Measurements from ENCODE around the gene STEAP2.
"Not testable (repeated sequence)": the region's sequence is repeated elsewhere in the genome, so short reads cannot be mapped to it uniquely, and the experiment has no call there.

STEAP2 gene

GRCh38 chr7:90250601-90251303 is 39.2 kb downstream of the STEAP2 start:
- TF ChIP-seq YY1 (IDR thresholded peaks at IDR 0.05; ENCODE audit: insufficient read depth, insufficient read length) (no peak), SUZ12 (IDR thresholded peaks at IDR 0.05; ENCODE audit: extremely low read depth, insufficient read depth, insufficient read length) (no peak), ZNF274 (IDR thresholded peaks at IDR 0.05; ENCODE audit: low read depth, low read length) (no peak)
- H3K27me3 ChIP-seq (ENCODE audit: insufficient read depth, insufficient read length) = peaks cover 16% of the 10 kb centered on the region
- H3K9ac ChIP-seq (ENCODE audit: insufficient read length, low read depth) = no peak overlapping the region
- no peak overlapping the region for H3K4me3 ChIP-seq (ENCODE audit: insufficient read length, low read depth)
- H3K9me3 ChIP-seq (ENCODE audit: insufficient read depth, low read length) = no peaks in the 10 kb centered on the region
- H3K36me3 ChIP-seq (ENCODE audit: insufficient read depth, insufficient read length, low read length) = no peaks in the 10 kb centered on the region
- no peaks in the 10 kb centered on the region for H3K4me1 ChIP-seq (ENCODE audit: insufficient read depth, insufficient read length)
- DNase-seq (ENCODE audit: low read depth, low spot score) = no peak

DNA sequence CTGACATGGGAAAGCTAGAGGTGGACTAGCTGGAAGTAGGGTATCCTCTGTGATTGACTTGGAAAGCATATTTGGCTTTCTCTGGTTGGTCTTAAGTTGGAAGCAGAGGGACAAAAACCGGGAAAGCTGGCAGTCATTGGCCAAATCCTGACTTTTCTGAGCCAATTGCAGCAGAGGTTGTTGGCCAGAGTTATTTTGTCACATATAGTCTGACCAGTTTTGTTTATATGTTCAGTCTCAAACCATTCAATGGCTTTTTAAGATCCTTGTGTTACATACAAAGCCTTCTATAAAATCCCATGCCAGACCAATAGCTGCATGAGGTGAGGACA is 39.7 kb downstream of the STEAP2 start:
- Histone ChIP-seq H3K4me3 (ENCODE audit: insufficient read length, low read depth) (no peak overlapping the region), H3K9me3 (ENCODE audit: insufficient read depth, low read length) (no peaks in the 10 kb centered on the region), H3K36me3 (ENCODE audit: insufficient read depth, insufficient read length, low read length) (no peaks in the 10 kb centered on the region), H3K27me3 (ENCODE audit: insufficient read depth, insufficient read length) (peaks cover 10% of the 10 kb centered on the region), H3K4me1 (ENCODE audit: insufficient read depth, insufficient read length) (no peaks in the 10 kb centered on the region), H3K9ac (ENCODE audit: insufficient read length, low read depth) (no peak overlapping the region)
- no peak for DNase-seq (ENCODE audit: low read depth, low spot score)
- TF ChIP-seq SUZ12 (IDR thresholded peaks at IDR 0.05; ENCODE audit: extremely low read depth, insufficient read depth, insufficient read length) (no peak), YY1 (IDR thresholded peaks at IDR 0.05; ENCODE audit: insufficient read depth, insufficient read length) (no peak), ZNF274 (IDR thresholded peaks at IDR 0.05; ENCODE audit: low read depth, low read length) (no peak)

- DNase-seq (ENCODE audit: low read depth, low spot score); H3K9ac ChIP-seq (ENCODE audit: insufficient read length, low read depth); H3K27me3 ChIP-seq (ENCODE audit: insufficient read depth, insufficient read length); H3K4me1 ChIP-seq (ENCODE audit: insufficient read depth, insufficient read length); H3K4me3 ChIP-seq (ENCODE audit: insufficient read length, low read depth); H3K36me3 ChIP-seq (ENCODE audit: insufficient read depth, insufficient read length, low read length); H3K9me3 ChIP-seq (ENCODE audit: insufficient read depth, low read length): not testable (repeated sequence)
These were observed 44.5 kb downstream of the STEAP2 start for GRCh38 chr7:90256011-90256410.

DNA sequence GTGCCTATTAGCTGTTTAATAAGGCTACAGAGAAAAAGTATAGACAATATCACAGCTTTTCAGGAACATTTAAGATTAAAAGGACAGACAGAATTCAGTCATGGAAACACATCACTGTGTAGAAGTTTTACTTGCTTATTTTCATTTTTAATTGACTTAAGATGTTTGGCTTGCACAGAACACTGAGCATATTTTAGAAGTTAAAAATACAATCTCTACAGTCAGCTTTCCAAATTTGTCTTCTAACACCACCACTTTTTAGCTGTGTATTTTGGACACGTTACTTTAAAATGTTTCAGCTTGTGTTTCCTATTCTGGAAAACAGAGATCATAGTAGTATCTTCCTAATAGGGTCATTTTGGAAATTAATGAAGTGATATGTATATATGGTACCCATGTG is 45.2 kb downstream of the STEAP2 start:
- no peak for TF ChIP-seq SUZ12 (IDR thresholded peaks at IDR 0.05; ENCODE audit: extremely low read depth, insufficient read depth, insufficient read length)
- no peak for TF ChIP-seq YY1 (IDR thresholded peaks at IDR 0.05; ENCODE audit: insufficient read depth, insufficient read length)
- no peak for TF ChIP-seq ZNF274 (IDR thresholded peaks at IDR 0.05; ENCODE audit: low read depth, low read length)
- Histone ChIP-seq H3K4me1 (ENCODE audit: insufficient read depth, insufficient read length) (no peaks in the 10 kb centered on the region), H3K27me3 (ENCODE audit: insufficient read depth, insufficient read length) (no peaks in the 10 kb centered on the region), H3K36me3 (ENCODE audit: insufficient read depth, insufficient read length, low read length) (no peaks in the 10 kb centered on the region), H3K9ac (ENCODE audit: insufficient read length, low read depth) (no peak overlapping the region), H3K9me3 (ENCODE audit: insufficient read depth, low read length) (no peaks in the 10 kb centered on the region), H3K4me3 (ENCODE audit: insufficient read length, low read depth) (no peak overlapping the region)
- no peak for DNase-seq (ENCODE audit: low read depth, low spot score)

DNA sequence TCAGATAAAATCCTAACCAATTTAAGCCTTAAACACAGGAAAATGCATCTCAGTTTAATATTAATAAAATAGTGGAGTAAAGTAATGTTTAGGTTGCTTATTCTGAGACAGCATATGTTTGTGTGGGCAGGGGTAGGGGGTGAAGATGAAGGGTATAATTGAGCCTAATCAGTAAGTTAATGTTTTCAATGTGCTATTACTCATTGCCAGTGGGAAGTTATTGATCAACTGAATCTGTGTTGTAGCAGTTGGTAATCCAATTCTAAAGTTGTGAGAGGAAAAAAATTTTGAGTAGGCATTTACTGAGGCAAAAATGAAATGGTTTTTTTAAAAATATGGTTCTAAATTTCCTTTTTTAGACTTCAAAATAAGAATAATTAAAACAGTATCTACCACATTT is 49.9 kb downstream of the STEAP2 start:
- no peak for TF ChIP-seq ZNF274 (IDR thresholded peaks at IDR 0.05; ENCODE audit: low read depth, low read length)
- no peak for TF ChIP-seq SUZ12 (IDR thresholded peaks at IDR 0.05; ENCODE audit: extremely low read depth, insufficient read depth, insufficient read length)
- no peak for TF ChIP-seq YY1 (IDR thresholded peaks at IDR 0.05; ENCODE audit: insufficient read depth, insufficient read length)
- Histone ChIP-seq H3K9me3 (ENCODE audit: insufficient read depth, low read length) (no peaks in the 10 kb centered on the region), H3K4me1 (ENCODE audit: insufficient read depth, insufficient read length) (no peaks in the 10 kb centered on the region), H3K36me3 (ENCODE audit: insufficient read depth, insufficient read length, low read length) (no peaks in the 10 kb centered on the region), H3K4me3 (ENCODE audit: insufficient read length, low read depth) (no peak overlapping the region), H3K27me3 (ENCODE audit: insufficient read depth, insufficient read length) (no peaks in the 10 kb centered on the region), H3K9ac (ENCODE audit: insufficient read length, low read depth) (no peak overlapping the region)
- DNase-seq (ENCODE audit: low read depth, low spot score) = no peak

- no peak for DNase-seq (ENCODE audit: low read depth, low spot score)
These were observed 50.9 kb downstream of the STEAP2 start for GRCh38 chr7:90262438-90262837.

GRCh38 chr7:90266808-90267207 is 55.3 kb downstream of the STEAP2 start:
- no peaks in the 10 kb centered on the region for H3K9me3 ChIP-seq (ENCODE audit: insufficient read depth, low read length)
- H3K4me1 ChIP-seq (ENCODE audit: insufficient read depth, insufficient read length) = no peaks in the 10 kb centered on the region
- no peak for TF ChIP-seq ZNF274 (IDR thresholded peaks at IDR 0.05; ENCODE audit: low read depth, low read length)
- TF ChIP-seq SUZ12 (IDR thresholded peaks at IDR 0.05; ENCODE audit: extremely low read depth, insufficient read depth, insufficient read length) = no peak
- TF ChIP-seq YY1 (IDR thresholded peaks at IDR 0.05; ENCODE audit: insufficient read depth, insufficient read length) = no peak
- H3K9ac ChIP-seq (ENCODE audit: insufficient read length, low read depth) = no peak overlapping the region
- no peak overlapping the region for H3K4me3 ChIP-seq (ENCODE audit: insufficient read length, low read depth)
- H3K27me3 ChIP-seq (ENCODE audit: insufficient read depth, insufficient read length) = no peaks in the 10 kb centered on the region
- no peak for DNase-seq (ENCODE audit: low read depth, low spot score)
- H3K36me3 ChIP-seq (ENCODE audit: insufficient read depth, insufficient read length, low read length) = no peaks in the 10 kb centered on the region

More at GRCh38 chr7:90262438-90262837, 50.9 kb downstream of the STEAP2 start:
- Histone ChIP-seq H3K36me3 (ENCODE audit: insufficient read depth, insufficient read length, low read length) (no peaks in the 10 kb centered on the region), H3K4me1 (ENCODE audit: insufficient read depth, insufficient read length) (no peaks in the 10 kb centered on the region), H3K9me3 (ENCODE audit: insufficient read depth, low read length) (no peaks in the 10 kb centered on the region), H3K9ac (ENCODE audit: insufficient read length, low read depth) (no peak overlapping the region), H3K4me3 (ENCODE audit: insufficient read length, low read depth) (no peak overlapping the region), H3K27me3 (ENCODE audit: insufficient read depth, insufficient read length) (no peaks in the 10 kb centered on the region)
- TF ChIP-seq ZNF274 (IDR thresholded peaks at IDR 0.05; ENCODE audit: low read depth, low read length) (no peak), SUZ12 (IDR thresholded peaks at IDR 0.05; ENCODE audit: extremely low read depth, insufficient read depth, insufficient read length) (no peak), YY1 (IDR thresholded peaks at IDR 0.05; ENCODE audit: insufficient read depth, insufficient read length) (no peak)
